Activated CD8-positive, alpha-beta T cell treated with anti-CD3 and anti-CD28 coated beads for 36 hours (primary cell): Measurements from ENCODE around the gene NTSR2. TPM values are rescaled to one million over a fixed set of nuclear protein-coding genes. Genes with fewer than 3 reads are reported as not detected.

ENCODE experiments used
- ATAC-seq: fragments of 200-7000 bp; cut with Tn5 transposase; one replicate; pipeline ENCODE4 v1.10.0; 2021; ENCODE audit warnings: mild to moderate bottlenecking, moderate library complexity
- CTCF ChIA-PET: fragments of 350-600 bp; sonication (Branson Sonifier 250); formaldehyde crosslinking; loops from one replicate; lab custom pipeline; 2021; ENCODE audit warnings: antibody characterized with exemption; lab: Charles Lee
- POLR2A ChIA-PET: fragments of 350-600 bp; sonication (Branson Sonifier 250); formaldehyde crosslinking; loops from one replicate; lab custom pipeline; 2021; ENCODE audit warnings: antibody characterized with exemption; lab: Charles Lee
- DNase-seq: peaks from one replicate; pipeline ENCODE4 v3.0.0-alpha.2; 2020
- H3K27ac Mint-ChIP-seq: one replicate; pipeline ENCODE4 v1.8.0; 2021; ENCODE audit warnings: mild to moderate bottlenecking, mixed read lengths
- H3K27me3 Mint-ChIP-seq: one replicate; pipeline ENCODE4 v1.8.0; 2021; ENCODE audit warnings: mixed read lengths
- H3K36me3 Mint-ChIP-seq: one replicate; pipeline ENCODE4 v1.8.0; 2021; ENCODE audit warnings: low read depth, mixed read lengths
- H3K4me1 Mint-ChIP-seq: one replicate; pipeline ENCODE4 v1.8.0; 2021; ENCODE audit warnings: low read depth, mixed read lengths
- H3K4me3 Mint-ChIP-seq: one replicate; pipeline ENCODE4 v1.8.0; 2021; ENCODE audit warnings: mild to moderate bottlenecking, moderate library complexity, mixed read lengths
- H3K9me3 Mint-ChIP-seq: one replicate; pipeline ENCODE4 v1.8.0; 2021; ENCODE audit warnings: mixed read lengths
- CTCF ChIP-seq: fragments of 200-600 bp; IDR thresholded peaks from one replicate; pipeline ENCODE4 v1.8.0; 2022; ENCODE audit warnings: antibody characterized with exemption, mild to moderate bottlenecking
- intact Hi-C: fragments of 100-400 bp; cut with micrococcal nuclease; formaldehyde crosslinking; loops from one replicate; pipeline ENCODE4 v1.10.0; 2022
- total RNA-seq, 2 experiments: library from RNA; stranded (reverse); gene quantifications; one replicate each; pipeline ENCODE4 v1.2.3, GENCODE V29; 2021

Gene NTSR2
- total RNA-seq, 2 experiments from 2014 or later = not detected

GRCh38 chr2:11659851-11660250 lies 10.1 kb downstream of the NTSR2 start:
- Mint-ChIP-seq H3K36me3 (peaks cover 1% of the 10 kb centered on the region), H3K4me3 (no peak overlapping the region), H3K27me3 (peaks cover 6% of the 10 kb centered on the region), H3K9me3 (peaks cover 8% of the 10 kb centered on the region), H3K4me1 (no peaks in the 10 kb centered on the region), H3K27ac (no peak overlapping the region)
- ChIA-PET CTCF (no interaction called here), POLR2A (no interaction called here)
- intact Hi-C loops = no loop called here
- DNase-seq (no peak), ATAC-seq (no peak)
- no peak for TF ChIP-seq CTCF

GRCh38 chr2:11659115-11659475 lies 10.9 kb downstream of the NTSR2 start:
- CTCF ChIA-PET = no interaction called here
- no peak for TF ChIP-seq CTCF
- no peaks in the 10 kb centered on the region for H3K4me1 Mint-ChIP-seq
- intact Hi-C loops = no loop called here
- ATAC-seq (no peak), DNase-seq (no peak)
- no peak overlapping the region for H3K4me3 Mint-ChIP-seq
- H3K36me3 Mint-ChIP-seq = peaks cover 1% of the 10 kb centered on the region
- POLR2A ChIA-PET = no interaction called here
- H3K9me3 Mint-ChIP-seq = peaks cover 8% of the 10 kb centered on the region
- peaks cover 6% of the 10 kb centered on the region for H3K27me3 Mint-ChIP-seq
- H3K27ac Mint-ChIP-seq = no peak overlapping the region

- Mint-ChIP-seq H3K27me3 (peaks cover 6% of the 10 kb centered on the region), H3K4me1 (no peaks in the 10 kb centered on the region), H3K27ac (no peak overlapping the region), H3K9me3 (peaks cover 8% of the 10 kb centered on the region), H3K36me3 (peaks cover 1% of the 10 kb centered on the region), H3K4me3 (no peak overlapping the region)
- DNase-seq = no peak
- TF ChIP-seq CTCF = no peak
- intact Hi-C loops = no loop called here
- POLR2A ChIA-PET = no interaction called here
- ATAC-seq = no peak
- CTCF ChIA-PET = no interaction called here
Measured at GRCh38 chr2:11658208-11659114, 11.5 kb downstream of the NTSR2 start.

GRCh38 chr2:11657646-11658045 lies 12.3 kb downstream of the NTSR2 start:
- H3K27me3 Mint-ChIP-seq = peaks cover 6% of the 10 kb centered on the region
- H3K9me3 Mint-ChIP-seq = peaks cover 1% of the 10 kb centered on the region
- no peak overlapping the region for H3K27ac Mint-ChIP-seq
- no peak overlapping the region for H3K4me3 Mint-ChIP-seq
- peaks cover under 1% of the 10 kb centered on the region for H3K36me3 Mint-ChIP-seq
- intact Hi-C loops = no loop called here
- no peak for TF ChIP-seq CTCF
- no peak for ATAC-seq
- POLR2A ChIA-PET = no interaction called here
- H3K4me1 Mint-ChIP-seq = no peaks in the 10 kb centered on the region
- no peak for DNase-seq
- CTCF ChIA-PET = no interaction called here

- POLR2A ChIA-PET = no interaction called here
- H3K27me3 Mint-ChIP-seq = peaks cover 6% of the 10 kb centered on the region
- H3K4me1 Mint-ChIP-seq = peaks cover 3% of the 10 kb centered on the region
- no peaks in the 10 kb centered on the region for H3K9me3 Mint-ChIP-seq
- CTCF ChIA-PET = no interaction called here
- TF ChIP-seq CTCF = no peak
- no peak for DNase-seq
- no peak for ATAC-seq
- no peak overlapping the region for H3K4me3 Mint-ChIP-seq
- H3K27ac Mint-ChIP-seq = no peak overlapping the region
- no peaks in the 10 kb centered on the region for H3K36me3 Mint-ChIP-seq
- intact Hi-C loops = no loop called here
Measured at GRCh38 chr2:11657195-11657594, 12.8 kb downstream of the NTSR2 start.
